Stimulated activated naive CD8-positive, alpha-beta T cell treated with anti-CD3 and anti-CD28 coated beads, Interleukin-15, Interleukin-2, amounts not matched to agents 100 U/mL and 50 U/mL, for 24 hours (primary cell): Measurements from ENCODE around the gene FOXJ1.

Experiments used
- ATAC-seq: fragments of 150-1000 bp; cut with Tn5 transposase; one replicate; pipeline ENCODE4 v1.10.0; 2021
- DNase-seq: peaks from one replicate; pipeline ENCODE4 v3.0.0; 2021

The FOXJ1 gene

DNA sequence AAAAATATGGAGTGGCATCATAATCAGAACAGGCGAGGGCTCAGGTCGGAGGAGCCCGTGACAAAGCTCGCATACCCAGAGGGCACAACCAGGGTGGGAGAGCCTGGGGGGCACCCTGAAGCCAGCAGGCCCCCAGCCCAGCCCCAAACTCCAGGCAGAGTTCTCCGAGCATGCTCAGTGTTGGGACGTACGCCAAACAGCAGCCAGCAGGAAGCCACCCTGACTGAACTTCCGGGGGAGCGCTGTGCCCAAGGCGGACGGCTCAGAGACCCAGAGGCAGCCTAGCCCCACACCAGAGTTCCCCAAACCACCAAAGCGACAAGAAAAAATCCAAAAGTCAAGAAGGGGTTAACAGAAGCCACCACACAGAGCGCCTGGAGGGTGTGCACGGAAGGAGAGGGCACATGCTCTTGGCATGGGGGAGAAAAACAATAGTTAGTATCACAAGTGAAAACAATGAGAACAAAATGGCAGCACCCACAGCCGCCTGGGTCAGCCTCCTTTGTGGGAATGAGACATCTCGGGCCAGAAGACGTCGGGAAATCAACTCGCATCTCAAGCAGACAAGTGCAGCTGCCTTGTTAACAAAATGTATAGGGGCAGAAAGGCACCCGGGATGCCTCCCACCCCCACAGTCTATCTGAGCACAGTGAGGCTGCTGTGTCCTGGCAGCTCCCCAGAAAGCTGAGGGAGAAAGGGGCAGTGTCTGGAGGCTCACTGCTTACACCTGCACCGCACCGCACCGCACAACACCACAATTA is 49.3 kb downstream of the FOXJ1 start:
- no peak for DNase-seq
- no peak for ATAC-seq

DNA sequence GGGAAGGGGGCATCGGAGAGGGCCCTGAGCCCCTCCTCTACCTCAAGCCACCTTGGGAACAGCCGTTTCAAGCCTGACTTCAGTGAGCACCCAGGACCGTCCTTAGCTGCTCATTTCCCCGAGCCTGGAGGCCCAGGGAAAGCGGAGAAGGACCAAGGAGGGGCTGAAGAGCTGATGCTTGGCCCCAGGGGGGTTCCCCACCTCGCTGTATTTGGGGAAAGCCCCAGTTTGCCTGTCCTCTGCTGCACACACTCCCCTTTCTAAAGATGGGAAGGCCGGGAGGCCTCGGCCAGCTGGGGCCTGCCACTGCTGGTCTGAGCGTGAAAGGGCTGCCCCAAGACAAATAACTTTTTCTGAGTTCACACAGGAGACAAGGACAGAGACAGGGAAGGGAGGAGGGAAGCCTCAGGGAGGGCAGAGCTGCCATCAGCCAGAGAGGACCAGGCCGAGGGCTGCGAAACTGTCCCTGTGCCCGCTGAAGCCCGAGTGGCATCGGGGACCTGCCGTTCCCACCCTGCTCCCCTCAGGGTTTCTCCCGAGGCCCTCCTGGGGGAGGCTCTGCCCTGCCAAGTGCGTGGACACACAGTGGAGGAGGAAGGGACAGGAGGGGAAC is 50.4 kb downstream of the FOXJ1 start:
- DNase-seq (no peak), ATAC-seq (no peak)

DNA sequence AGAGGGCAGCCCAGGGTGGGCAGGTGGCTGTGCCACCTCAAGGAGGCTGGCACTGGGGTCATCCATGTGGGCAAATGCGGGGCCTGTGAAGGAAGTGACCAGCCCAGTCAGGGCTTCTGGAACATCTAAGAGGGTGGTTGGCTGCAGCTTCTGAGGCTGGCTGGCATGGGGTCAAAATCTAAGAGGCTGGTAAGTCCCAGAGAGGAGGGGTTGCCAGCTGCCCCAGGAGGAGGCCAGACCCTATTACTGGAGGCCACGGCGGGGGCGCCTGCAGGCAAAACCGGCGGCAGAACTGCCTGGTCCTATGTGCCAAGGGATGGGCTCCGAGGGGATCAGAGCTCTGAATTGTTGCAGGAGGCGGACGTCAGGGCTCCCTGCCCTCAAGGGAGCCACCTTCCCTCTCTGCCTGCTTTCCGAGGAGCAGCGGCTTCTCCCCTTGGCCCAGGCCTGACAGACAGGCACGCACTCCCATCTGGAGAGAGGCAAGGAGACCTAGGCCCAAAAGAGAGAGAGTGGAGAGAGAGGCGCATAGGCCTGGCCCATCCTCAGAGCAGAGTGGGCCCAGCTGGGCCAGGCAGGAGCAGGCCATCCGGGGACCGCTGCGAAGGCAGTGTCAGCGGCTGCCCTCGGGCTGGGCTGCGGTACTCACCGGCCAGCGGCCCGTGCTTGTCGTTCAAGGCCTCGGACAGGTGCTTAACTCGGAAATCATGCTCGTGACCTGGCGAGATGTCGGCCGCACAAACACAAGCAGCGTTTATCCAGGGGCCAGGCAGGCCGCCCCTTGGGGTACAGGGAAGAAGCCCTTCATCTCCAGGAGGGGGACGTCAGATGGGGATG is 51.1 kb downstream of the FOXJ1 start:
- DNase-seq (no peak), ATAC-seq (no peak)

DNA sequence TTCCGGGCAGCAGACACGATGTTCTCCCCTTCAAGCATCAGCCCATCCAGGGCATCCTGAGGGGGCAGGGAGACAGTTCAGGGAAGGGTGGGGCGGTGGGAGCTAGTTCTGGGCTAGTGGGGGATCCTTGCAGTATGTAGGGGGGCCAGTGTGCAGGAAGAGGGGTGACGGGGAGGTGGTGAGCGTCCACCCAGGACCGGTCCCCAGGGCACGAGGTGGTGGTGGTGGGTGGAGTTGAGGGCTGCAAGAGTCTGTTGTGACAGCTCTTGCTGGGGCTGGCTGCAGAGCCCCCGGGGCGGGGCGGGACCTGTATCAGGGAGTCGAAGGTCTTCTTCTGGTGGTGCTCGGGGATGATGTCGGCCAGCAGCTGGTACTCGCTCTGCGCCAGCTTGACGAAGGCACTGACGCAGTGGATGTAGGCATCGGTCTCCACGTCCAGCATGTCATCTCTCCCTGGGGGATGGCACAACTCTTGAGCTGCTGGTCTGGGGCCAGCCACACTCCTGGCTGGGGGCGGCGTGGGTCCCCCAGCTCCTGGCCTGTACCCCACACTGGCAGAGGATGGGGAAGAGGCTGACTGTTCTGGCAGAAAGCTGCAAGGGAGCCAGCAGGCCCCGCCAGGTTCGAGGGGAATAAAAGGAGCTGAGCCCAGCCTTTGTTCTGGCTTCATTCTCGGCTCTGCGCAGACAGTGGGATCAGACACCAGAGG is 52.0 kb downstream of the FOXJ1 start:
- DNase-seq (no peak), ATAC-seq (no peak)

DNA sequence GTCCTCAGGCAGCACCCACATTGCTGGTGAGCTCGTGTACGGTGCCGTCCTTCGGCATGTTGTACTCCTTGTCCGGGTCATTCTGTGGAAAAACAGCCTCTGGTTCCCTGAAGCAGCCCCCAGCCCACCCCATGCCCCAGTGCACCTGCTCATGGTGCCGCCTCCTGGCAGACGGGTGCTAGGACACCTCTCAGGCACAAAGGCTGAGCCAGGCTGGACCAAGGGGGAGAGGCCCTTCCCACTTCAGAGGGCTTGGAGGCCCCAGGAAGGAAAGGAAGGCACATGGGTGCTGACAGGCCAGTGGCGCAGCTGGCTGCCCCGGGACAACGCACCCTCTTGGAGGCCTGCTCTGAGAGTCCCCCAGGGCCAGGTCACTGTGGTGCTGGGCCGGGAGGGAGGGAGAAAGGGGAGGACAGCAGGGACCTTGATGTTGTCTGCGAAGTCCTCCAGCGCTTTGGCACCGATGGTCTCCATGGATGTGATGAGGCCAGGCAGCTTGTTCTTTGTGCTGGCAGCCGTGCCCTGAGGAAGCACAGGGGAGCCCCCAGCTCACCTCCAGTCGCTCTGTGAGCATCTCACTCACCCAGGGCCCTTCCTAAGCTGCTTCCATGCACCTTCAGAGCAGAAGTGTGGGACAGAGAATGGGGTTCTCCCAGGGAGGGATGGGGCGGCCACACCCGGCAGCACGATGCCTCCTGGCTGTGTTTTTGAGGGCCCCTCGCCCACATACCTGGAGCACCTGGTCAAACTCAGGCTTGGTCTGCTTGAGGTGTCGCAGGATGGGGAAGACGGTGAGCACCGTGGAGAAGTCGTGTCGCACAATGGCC is 52.8 kb downstream of the FOXJ1 start:
- ATAC-seq (no peak), DNase-seq (no peak)

DNA sequence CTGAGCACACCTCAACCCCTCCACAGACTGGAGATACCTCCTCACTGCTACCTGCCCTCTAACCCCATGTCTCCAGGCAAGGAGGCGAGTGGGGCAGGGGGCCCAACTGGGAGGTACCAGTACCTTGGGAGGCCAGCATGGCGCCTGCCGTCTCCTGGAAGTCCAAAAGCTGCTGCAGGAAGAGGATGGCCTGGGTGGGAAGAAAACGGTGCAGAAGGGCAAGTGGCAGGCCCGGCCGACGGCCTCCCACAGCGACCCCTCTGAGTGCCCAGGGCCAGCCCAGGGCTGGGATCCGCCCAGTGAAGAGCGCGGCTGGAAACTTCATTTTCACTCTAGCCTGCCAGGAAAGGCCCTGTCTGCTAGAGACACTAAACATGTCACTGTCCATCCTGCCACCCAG is 53.5 kb downstream of the FOXJ1 start:
- ATAC-seq (no peak), DNase-seq (no peak)

DNA sequence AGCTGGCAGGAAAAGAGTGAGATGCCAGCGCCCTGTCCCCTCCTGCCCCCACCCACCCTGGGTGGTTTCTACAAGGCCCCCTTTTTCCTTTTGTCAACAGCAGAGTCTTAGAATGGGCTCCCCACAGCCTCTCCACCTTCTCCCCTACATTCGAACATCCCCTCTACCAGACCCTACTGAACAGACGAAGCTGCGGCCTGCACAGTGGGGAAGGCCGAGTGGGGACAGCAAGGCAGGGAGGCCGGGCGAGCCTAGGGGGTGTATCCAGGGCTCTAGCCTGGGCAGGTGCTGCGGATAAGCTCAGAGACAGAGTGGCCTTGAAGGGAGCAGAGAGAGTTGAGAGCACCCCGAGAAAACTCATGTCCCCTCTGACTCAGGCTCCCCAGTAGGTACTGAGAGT is 54.7 kb downstream of the FOXJ1 start:
- ATAC-seq: no peak

More for the DNA sequence above, 54.7 kb downstream of the FOXJ1 start:
- no peak for DNase-seq
